ENCODE measurements around the gene C12orf76. TPM values are rescaled to one million over a fixed set of nuclear protein-coding genes. Genes with fewer than 3 reads are reported as not detected.
"Not testable (repeated sequence)": the region's sequence is repeated elsewhere in the genome, so short reads cannot be mapped to it uniquely, and the experiment has no call there.

The C12orf76 gene
- polyA plus RNA-seq, 1 donor from 2014 or later = 227 TPM

GRCh38 chr12:110058875-110059615 lies 10.7 kb upstream of the C12orf76 start:
- Histone ChIP-seq H2AFZ (ENCODE audit: low read depth, low read length) (no peak overlapping the region), H3K27me3 (ENCODE audit: insufficient read depth, low read depth, low read length) (no peaks in the 10 kb centered on the region), H4K20me1 (ENCODE audit: insufficient read depth) (no peaks in the 10 kb centered on the region), H3F3A (ENCODE audit: insufficient read depth, low read length, poor library complexity, severe bottlenecking) (no peaks in the 10 kb centered on the region), H3K36me3 (ENCODE audit: insufficient read depth, low read length) (no peaks in the 10 kb centered on the region), H3K4me2 (ENCODE audit: low read length) (no peak overlapping the region), H3K9ac (ENCODE audit: low read length) (no peak overlapping the region), H3K27ac (ENCODE audit: low read length) (no peak overlapping the region), H3K79me2 (replicated peaks; ENCODE audit: insufficient read depth, low read length) (no peaks in the 10 kb centered on the region), H3K4me3 (ENCODE audit: low read length) (no peak overlapping the region), H3K9me3 (ENCODE audit: low read length) (no peaks in the 10 kb centered on the region), H3K9me2 (ENCODE audit: insufficient read depth, low read length) (no peaks in the 10 kb centered on the region)
- TF ChIP-seq EZH2 (IDR thresholded peaks at IDR 0.05; ENCODE audit: borderline replicate concordance, insufficient read depth, low read length, poor library complexity, severe bottlenecking) = no peak
- TF ChIP-seq MXI1 (conservative IDR thresholded peaks at IDR 0.05; ENCODE audit: poor library complexity, severe bottlenecking) = no peak
- no peak for TF ChIP-seq POLR2AphosphoS5 (IDR thresholded peaks at IDR 0.05)
- no peak for TF ChIP-seq EP300 (conservative IDR thresholded peaks at IDR 0.05; ENCODE audit: poor library complexity, severe bottlenecking)
- no peak for TF ChIP-seq SMC3 (conservative IDR thresholded peaks at IDR 0.05; ENCODE audit: poor library complexity)
- TF ChIP-seq CTCF (IDR thresholded peaks at IDR 0.05; ENCODE audit: poor library complexity, severe bottlenecking) = no peak
- TF ChIP-seq RAD21 (conservative IDR thresholded peaks at IDR 0.05) = no peak
- TF ChIP-seq TAF1 (IDR thresholded peaks at IDR 0.05; ENCODE audit: low read depth) = no peak
- no peak for TF ChIP-seq REST (IDR thresholded peaks at IDR 0.05; ENCODE audit: borderline replicate concordance)

GRCh38 chr12:110056643-110057042 lies 8.3 kb upstream of the C12orf76 start:
- not testable (repeated sequence) for H3K4me2 ChIP-seq (ENCODE audit: low read length); H4K20me1 ChIP-seq (ENCODE audit: insufficient read depth); H3F3A ChIP-seq (ENCODE audit: insufficient read depth, low read length, poor library complexity, severe bottlenecking); H3K27me3 ChIP-seq (ENCODE audit: insufficient read depth, low read depth, low read length); H3K79me2 ChIP-seq (replicated peaks; ENCODE audit: insufficient read depth, low read length); H3K9me2 ChIP-seq (ENCODE audit: insufficient read depth, low read length); H3K9me3 ChIP-seq (ENCODE audit: low read length); H3K36me3 ChIP-seq (ENCODE audit: insufficient read depth, low read length); H3K27ac ChIP-seq (ENCODE audit: low read length); H3K4me3 ChIP-seq (ENCODE audit: low read length); H2AFZ ChIP-seq (ENCODE audit: low read depth, low read length); H3K9ac ChIP-seq (ENCODE audit: low read length)

GRCh38 chr12:110055375-110056352 lies 7.3 kb upstream of the C12orf76 start:
- H3K79me2 ChIP-seq (replicated peaks; ENCODE audit: insufficient read depth, low read length); H3K27me3 ChIP-seq (ENCODE audit: insufficient read depth, low read depth, low read length); H3K9ac ChIP-seq (ENCODE audit: low read length); H3K36me3 ChIP-seq (ENCODE audit: insufficient read depth, low read length); H3K4me3 ChIP-seq (ENCODE audit: low read length); H4K20me1 ChIP-seq (ENCODE audit: insufficient read depth); H3K9me2 ChIP-seq (ENCODE audit: insufficient read depth, low read length); H2AFZ ChIP-seq (ENCODE audit: low read depth, low read length); H3K27ac ChIP-seq (ENCODE audit: low read length); H3K4me2 ChIP-seq (ENCODE audit: low read length); H3F3A ChIP-seq (ENCODE audit: insufficient read depth, low read length, poor library complexity, severe bottlenecking); H3K9me3 ChIP-seq (ENCODE audit: low read length): not testable (repeated sequence)

Measured in neural cell (in vitro differentiated cells).